DMS79 (cell line): ENCODE measurements around the gene EGFL8.
A peak's percentile ranks its signal among the peaks of the same experiment; 100 is the strongest.
"Not testable (repeated sequence)": the region's sequence is repeated elsewhere in the genome, so short reads cannot be mapped to it uniquely, and the experiment has no call there.

Experiments used
- DNase-seq: peaks from one replicate; lab custom pipeline; 2025; lab: John Stamatoyannopoulos, UW

The EGFL8 gene

GRCh38 chr6:32184084-32184640 is 19.8 kb downstream of the EGFL8 start, which contains the start of gene AGER:
TSS of gene AGER (minus strand) at chr6:32184253. CDS start at chr6:32184222, 31 bp downstream.
- DNase-seq = no peak

GRCh38 chr6:32185681-32186131 is 21.3 kb downstream of the EGFL8 start:
- not testable (repeated sequence) for DNase-seq

DNA sequence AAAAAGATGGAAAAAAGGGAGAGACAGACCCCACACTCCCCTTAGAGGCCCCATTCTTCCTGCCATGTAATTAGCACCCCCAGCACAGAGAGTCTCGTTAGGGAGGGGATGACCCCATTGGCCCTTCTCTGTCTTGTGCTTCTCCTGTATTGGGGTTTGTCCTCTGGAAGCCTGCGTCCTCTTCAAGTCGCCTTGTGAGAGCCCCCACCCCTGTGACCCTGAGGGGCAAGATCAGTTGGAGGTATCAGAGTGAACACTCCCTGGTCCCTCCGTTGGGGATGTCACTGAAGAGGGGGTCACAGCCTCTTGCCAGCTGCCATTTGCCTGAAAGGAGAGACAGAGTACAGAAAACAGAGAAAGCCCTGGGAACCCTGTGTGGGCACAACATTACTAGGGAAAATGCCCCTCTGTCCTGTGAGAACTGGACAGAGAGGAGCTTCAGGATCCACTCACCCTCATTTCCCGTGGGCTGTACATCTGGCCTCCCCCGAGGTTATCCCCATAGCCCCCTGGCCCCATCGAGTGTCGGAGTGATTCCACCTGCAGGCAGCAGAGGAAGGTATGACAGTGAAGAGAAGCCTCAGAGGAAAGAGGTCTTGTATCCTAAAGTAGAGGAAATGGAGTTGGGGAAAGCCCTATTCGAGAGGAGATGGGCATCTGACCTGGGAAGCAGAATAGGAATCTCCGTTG is 21.9 kb downstream of the EGFL8 start:
- not testable (repeated sequence) for DNase-seq

GRCh38 chr6:32187009-32187709 is 22.8 kb downstream of the EGFL8 start:
- no peak for DNase-seq

- DNase-seq = not testable (repeated sequence)
These were observed 23.5 kb downstream of the EGFL8 start for GRCh38 chr6:32187725-32188380.

GRCh38 chr6:32188381-32189068 is 24.1 kb downstream of the EGFL8 start:
- no peak for DNase-seq

GRCh38 chr6:32189069-32189741 is 24.8 kb downstream of the EGFL8 start:
- no peak for DNase-seq

GRCh38 chr6:32189742-32190053 is 25.3 kb downstream of the EGFL8 start:
- DNase-seq = no peak

- peak; percentile 59 for DNase-seq
These were observed 25.9 kb downstream of the EGFL8 start, which contains the start of gene PBX2 for GRCh38 chr6:32190054-32190851. TSS of gene PBX2 (minus strand) at chr6:32190202. CDS start at chr6:32189915, 287 bp downstream.

GRCh38 chr6:32190911-32191677 is 26.7 kb downstream of the EGFL8 start:
- DNase-seq = no peak

- DNase-seq = no peak
These were observed 27.6 kb downstream of the EGFL8 start for GRCh38 chr6:32191696-32192607.

DNA sequence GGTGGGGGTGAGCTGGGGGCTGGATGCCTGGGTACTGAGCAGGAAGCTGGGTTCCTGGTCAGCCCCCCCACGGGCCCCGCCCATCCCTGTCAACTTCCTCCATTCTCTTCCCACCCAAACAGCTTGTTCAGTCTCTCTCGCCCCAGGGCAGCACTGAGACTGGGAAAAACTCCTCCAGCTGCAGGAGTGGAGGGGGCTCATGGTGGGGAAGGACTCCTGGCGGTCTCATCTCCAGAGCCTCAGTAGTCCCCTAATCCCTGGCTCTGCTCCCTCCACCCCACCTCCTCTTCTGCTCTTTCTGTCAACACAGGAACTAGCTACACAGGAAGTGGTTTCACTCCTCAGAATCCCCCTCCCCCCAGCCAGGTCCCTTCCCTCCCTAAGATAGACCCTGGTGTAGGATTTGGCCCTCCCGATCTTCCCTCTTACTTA is 28.2 kb downstream of the EGFL8 start, which contains the start of gene GPSM3:
Gene GPSM3 (minus strand): TSS at position 36 of the 432 bp plus-strand sequence. CDS start 130 bp downstream, outside the sequence.
- DNase-seq = no peak

DNA sequence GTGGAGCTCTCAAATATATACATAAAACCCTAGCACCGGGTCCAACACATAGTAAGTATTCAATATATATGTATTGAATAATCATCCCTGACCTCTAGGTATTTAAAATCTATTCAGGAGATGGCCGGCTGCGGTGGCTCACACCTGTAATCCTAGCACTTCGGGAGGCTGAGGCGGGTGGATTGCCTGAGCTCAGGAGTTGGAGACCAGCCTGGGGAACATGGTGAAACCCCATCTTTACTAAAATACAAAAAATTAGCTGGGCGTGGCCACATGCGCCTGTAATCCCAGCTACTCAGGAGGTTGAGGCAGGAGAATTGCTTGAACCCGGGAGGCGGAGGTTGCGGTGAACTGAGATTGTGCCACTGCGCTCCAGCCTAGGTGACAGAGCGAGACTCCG is 28.7 kb downstream of the EGFL8 start:
- DNase-seq = not testable (repeated sequence)

- no peak for DNase-seq
These were observed 30.0 kb downstream of the EGFL8 start for GRCh38 chr6:32194388-32194787.

DNA sequence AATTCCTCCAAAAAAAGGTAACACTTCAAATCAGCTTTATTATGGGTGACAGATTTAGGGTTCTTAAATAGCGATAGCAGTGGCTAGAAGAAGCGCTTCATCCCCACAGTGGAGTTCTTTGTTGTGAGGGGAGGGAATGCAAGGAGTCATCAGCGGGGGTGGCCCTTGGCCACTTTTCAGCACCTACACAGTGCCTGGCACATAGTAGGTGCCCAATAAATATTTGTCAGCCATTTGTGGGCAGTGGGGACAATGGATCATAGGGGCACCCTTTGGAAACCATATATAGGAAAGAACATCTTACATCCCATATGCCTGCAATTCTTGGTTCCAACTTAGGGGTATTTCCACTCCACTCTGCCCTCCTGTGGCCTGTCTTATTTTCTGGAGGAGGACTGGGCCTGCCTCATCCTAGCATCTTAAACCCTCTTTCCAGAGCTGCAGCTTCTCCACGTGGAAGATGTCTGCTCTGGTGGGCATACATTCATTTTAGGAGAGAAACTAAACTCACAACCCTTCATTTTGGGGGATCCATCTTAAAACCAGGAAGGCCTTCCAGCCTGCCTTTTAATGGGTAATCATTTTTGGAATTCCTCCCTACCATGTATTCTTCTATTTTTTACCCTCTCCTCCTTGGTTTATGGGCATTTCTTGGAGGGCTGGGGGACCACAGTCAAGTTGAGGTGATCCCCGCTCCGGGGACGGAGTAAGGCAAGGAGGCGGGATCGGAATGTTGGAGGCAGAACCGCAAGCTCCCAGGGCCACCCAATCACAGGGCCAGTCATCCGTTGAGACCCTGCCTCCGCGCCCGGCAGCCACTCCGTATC is 30.6 kb downstream of the EGFL8 start:
- DNase-seq = no peak

- peak; percentile 99 for DNase-seq
These were observed 31.2 kb downstream of the EGFL8 start for GRCh38 chr6:32195652-32195901.

DNA sequence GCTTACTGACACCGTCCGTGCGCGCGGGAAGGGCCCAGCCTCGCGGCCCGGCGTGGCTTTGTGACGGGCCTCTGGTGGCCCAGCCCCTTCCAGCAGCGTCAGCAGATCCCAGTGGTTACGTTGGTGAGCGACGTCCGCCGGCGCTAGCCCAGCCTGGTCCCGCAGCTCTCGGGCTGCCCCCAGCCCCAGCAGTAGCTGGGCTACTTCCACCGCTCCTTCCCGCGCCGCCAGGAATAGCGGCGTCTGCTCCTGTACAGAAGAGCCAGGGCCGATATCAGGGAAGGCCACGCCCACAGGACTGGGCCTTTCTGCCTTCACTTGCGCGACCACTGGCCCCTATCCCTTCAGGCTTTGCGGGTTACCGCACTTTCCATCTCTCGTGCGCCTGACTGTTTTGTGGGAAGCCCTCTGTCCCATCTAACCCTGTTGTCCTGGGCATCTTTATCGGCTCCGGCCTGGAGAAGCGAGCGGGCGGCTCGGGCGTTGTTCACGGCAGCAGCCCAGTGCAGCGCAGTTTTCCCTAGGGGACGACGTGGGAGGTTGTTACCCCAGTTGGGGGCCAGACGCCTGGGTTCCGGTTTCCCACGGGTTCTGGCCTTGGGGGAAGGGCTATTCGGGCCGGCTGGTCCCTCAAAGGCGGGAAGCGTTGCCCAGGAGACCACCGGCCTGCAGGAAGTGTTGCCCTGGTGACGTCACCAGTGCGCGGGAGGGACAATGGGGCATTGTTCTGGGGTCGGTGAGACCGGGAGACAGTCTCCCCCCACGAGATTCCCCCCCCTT is 31.7 kb downstream of the EGFL8 start:
- DNase-seq = peak; percentile 83
